Heart right ventricle (tissue), 16 donors: Measurements from ENCODE around the gene C2CD5. TPM values are rescaled to one million over a fixed set of nuclear protein-coding genes. Genes with fewer than 3 reads are reported as not detected.

Source experiments
- ATAC-seq, 8 donors: fragments of 200-7000 bp; cut with Tn5 transposase; one replicate each; pipeline ENCODE4 v1.9.1; 2020; ENCODE audit warnings: mild to moderate bottlenecking in 8 of 8, moderate library complexity in 8 of 8, moderate number of reproducible peaks in 1 of 8
- DNase-seq, 2 donors: peaks; one replicate each; pipeline ENCODE4 v3.0.0-alpha.2; 2020
- H3K27ac ChIP-seq, 10 donors: fragments of 200-600 bp; sonication (generic) in 2 of 10; one replicate each; pipeline versions ENCODE4 v1.5.0 to v1.8.0; 2020 to 2022; ENCODE audit warnings: mild to moderate bottlenecking in 3 of 10
- H3K27me3 ChIP-seq, 7 donors: fragments of 200-600 bp; one replicate each; pipeline ENCODE4 v1.8.0; 2021 to 2022; ENCODE audit warnings: mild to moderate bottlenecking in 2 of 7
- H3K36me3 ChIP-seq, 9 donors: fragments of 200-600 bp; sonication (generic) in 1 of 9; one replicate each; pipeline versions ENCODE4 v1.5.0 to v1.8.0; 2020 to 2022; ENCODE audit warnings: mild to moderate bottlenecking in 2 of 9
- H3K4me1 ChIP-seq, 9 donors: fragments of 200-600 bp; sonication (generic) in 1 of 9; one replicate each; pipeline versions ENCODE4 v1.5.0 to v1.8.0; 2020 to 2022; ENCODE audit warnings: mild to moderate bottlenecking in 4 of 9
- H3K4me3 ChIP-seq, 10 donors: fragments of 200-600 bp; sonication (generic) in 2 of 10; one replicate each; pipeline versions ENCODE4 v1.5.0 to v1.8.0; 2020 to 2022; ENCODE audit warnings: mild to moderate bottlenecking in 7 of 10, moderate library complexity in 2 of 10
- H3K9me3 ChIP-seq, 11 donors: fragments of 200-600 bp in 10 of 11; sonication (generic) in 2 of 11; one replicate each; pipeline versions ENCODE4 v1.5.0 to v1.8.0; 2013 to 2022; ENCODE audit warnings: mild to moderate bottlenecking in 2 of 11, control low read depth in 1 of 11, moderate library complexity in 1 of 11
- WGBS, 2 donors: extraction: QIAGEN DNeasy Blood & Tissue Kit; methylation state at CpG; one replicate each; pipeline ENCODE4 v1.1.7; 2013; ENCODE audit warnings: inconsistent platforms in 1 of 2; 5-methylcytosine and 5-hydroxymethylcytosine counted together
- intact Hi-C, 10 donors: fragments of 100-400 bp; cut with DNase I; formaldehyde crosslinking; loops; one replicate each; pipeline versions ENCODE4 v1.11.1 to v1.14.2; 2022
- polyA plus RNA-seq, 2 donors: library from polyadenylated mRNA; stranded (reverse); fragments of 200-250 nt; gene quantifications; one replicate each; pipeline ENCODE4 v1.2.3, GENCODE V29; 2013
- total RNA-seq, 10 donors: library from RNA; stranded (reverse); fragmentation: NEBNext Ultra II Directional in 3 of 10; extraction: Animal tissue kit (Norgen Biotek cat#: 25700) in 3 of 10; gene quantifications; one replicate each; pipeline versions ENCODE4 v1.2.1 to v1.2.4, GENCODE V29; 2021 to 2023
- TF ChIP-seq, protein P1 (sequence below), 9 donors: fragments of 200-600 bp; sonication (generic) in 2 of 9; IDR thresholded peaks; one replicate each; pipeline versions ENCODE4 v1.5.0 to v1.8.0; 2021 to 2022; ENCODE audit warnings: antibody characterized with exemption in 9 of 9, mild to moderate bottlenecking in 5 of 9, moderate library complexity in 1 of 9
- donor health status: Arrhythmogenic right ventricular cardiomyopathy.
- donor health status: ischemic (EF 13 %, LVEDD 7.1; RV severe dilation, severe dysfunction).
- donor health status: healthy with polysubstance abuse.
- donor health status: DM: no; HTN: yes; CAD: no.
- donor health status: DM: no; HTN: no; CAD: no.
- donor health status: ischemic (EF 25% LVEDD 6.9; RV normal size, moderate dysfunction).
- donor health status: ischemic (EF 25% LVEDD 5.7; RV mildly dilated, moderate dysfunction).
- donor health status: healthy.
- donor health status: DM: yes; HTN: yes; CAD: no.
- donor health status: Ischemic cardiomyopathy.
- donor health status: ischemic (EF 35%, LVEDD 5.7; RV mildly dilated, moderate dysfunction).
- donor health status: nonischemic (EF 11% LVEDD 7.7; RV severe dilation, severe dysfunction).
- donor health status: DM: yes; HTN: yes; CAD: no.
- donor health status: PGD.
- donor health status: ischemic (EF 29% LVEDD 5.4; RV normal size, mild dysfunction).
- donor health status: nonischemic (EF 23%, LVEDD 6.1; RV moderate dilation, normal function).

Gene C2CD5
- total and polyA plus RNA-seq, 12 donors, result 5.0 to 30.2 (median 20.2) TPM

DNA sequence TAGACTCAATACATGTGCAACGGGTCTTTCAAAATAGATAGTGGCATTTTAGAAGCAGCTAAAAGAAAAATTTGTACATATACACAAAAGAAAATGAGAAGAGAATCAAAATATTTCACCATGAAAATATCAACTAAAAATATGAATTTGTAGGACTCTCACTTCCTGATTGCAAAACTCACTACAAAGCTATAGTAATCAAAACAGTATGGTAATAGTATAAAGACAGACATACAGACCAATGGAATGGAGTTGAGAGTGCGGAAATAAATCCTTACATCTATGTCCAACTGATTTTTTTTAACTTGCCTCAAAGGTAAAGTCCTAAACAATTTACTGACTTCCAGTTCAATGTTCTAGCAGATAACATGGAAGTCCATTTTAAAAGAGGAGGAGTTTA is 13.1 kb downstream of the C2CD5 start:
- Histone ChIP-seq H3K36me3 (peaks cover 0 to 73% (median 0%) of the 10 kb centered on the region in 9 donors), H3K27ac (no peak overlapping the region), H3K4me3 (no peak overlapping the region), H3K4me1 (peaks cover 0 to 18% (median 1%) of the 10 kb centered on the region in 9 donors), H3K27me3 (no peaks in the 10 kb centered on the region), H3K9me3 (peaks cover 0 to 9% (median 0%) of the 10 kb centered on the region in 11 donors)
- intact Hi-C loops, result loop anchor here in 1 of 10 donors (5.0 kb wide), 1 partner anchor 101 kb away; no protein-coding TSS in a partner anchor
- ATAC-seq (no peak), DNase-seq (no peak)
- 98 to 99% methylated on average over 2 of the region's 2 CpGs for WGBS, 2 donors
- TF ChIP-seq, protein P1, sequence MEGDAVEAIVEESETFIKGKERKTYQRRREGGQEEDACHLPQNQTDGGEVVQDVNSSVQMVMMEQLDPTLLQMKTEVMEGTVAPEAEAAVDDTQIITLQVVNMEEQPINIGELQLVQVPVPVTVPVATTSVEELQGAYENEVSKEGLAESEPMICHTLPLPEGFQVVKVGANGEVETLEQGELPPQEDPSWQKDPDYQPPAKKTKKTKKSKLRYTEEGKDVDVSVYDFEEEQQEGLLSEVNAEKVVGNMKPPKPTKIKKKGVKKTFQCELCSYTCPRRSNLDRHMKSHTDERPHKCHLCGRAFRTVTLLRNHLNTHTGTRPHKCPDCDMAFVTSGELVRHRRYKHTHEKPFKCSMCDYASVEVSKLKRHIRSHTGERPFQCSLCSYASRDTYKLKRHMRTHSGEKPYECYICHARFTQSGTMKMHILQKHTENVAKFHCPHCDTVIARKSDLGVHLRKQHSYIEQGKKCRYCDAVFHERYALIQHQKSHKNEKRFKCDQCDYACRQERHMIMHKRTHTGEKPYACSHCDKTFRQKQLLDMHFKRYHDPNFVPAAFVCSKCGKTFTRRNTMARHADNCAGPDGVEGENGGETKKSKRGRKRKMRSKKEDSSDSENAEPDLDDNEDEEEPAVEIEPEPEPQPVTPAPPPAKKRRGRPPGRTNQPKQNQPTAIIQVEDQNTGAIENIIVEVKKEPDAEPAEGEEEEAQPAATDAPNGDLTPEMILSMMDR (IDR thresholded peaks at IDR 0.05), result no peak

DNA sequence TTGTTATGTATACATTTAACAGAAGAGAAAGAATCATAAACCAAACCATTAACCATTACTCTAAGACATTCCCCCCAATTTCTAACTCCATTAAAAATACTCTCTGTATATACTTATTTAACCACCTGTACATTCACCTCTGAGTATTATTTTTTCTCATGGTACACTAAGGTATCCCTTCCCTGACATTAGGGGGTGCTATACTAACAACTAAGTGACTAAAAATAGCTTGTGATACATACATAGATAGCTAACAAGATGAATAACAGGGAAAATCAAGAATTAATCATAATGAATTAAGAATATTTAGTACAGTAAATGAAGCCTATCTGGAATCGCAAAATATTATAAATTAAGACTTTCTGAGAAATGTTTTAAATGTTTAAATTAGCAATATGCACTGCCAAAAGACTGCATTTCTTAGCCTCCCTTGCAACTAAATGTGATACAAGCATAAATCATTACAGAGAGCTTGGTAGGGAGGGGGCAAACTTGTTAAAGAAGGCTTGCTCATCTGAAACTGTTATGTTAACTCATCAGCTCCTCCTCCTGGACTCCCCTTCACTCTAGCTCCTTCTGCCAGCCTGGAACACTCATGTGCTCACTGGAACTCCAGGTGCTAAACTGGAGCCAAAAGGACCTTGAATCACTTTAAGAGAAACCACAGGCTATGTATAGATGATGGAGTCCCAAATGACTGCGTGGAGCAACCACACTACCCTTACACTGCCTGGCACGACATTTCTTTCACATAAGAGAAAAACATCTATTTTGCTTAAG is 14.9 kb downstream of the C2CD5 start:
- Histone ChIP-seq H3K27me3 (no peaks in the 10 kb centered on the region), H3K9me3 (peaks cover 0 to 9% (median 0%) of the 10 kb centered on the region in 11 donors), H3K4me3 (no peak overlapping the region), H3K36me3 (peaks cover 0 to 86% (median 9%) of the 10 kb centered on the region in 9 donors), H3K27ac (no peak overlapping the region), H3K4me1 (peaks cover 0 to 11% (median 0%) of the 10 kb centered on the region in 9 donors)
- TF ChIP-seq, protein P1 (IDR thresholded peaks at IDR 0.05), result peak in 8 of 9 donors; percentile 5 to 60 (median 46)
- DNase-seq (no peak), ATAC-seq (peak in 3 of 8 donors; percentile 46 to 59 (median 53))
- 96 to 98% methylated on average over 3 of the region's 3 CpGs for WGBS, 2 donors
- intact Hi-C loops, result loop anchor here in 1 of 10 donors (5.0 kb wide), 1 partner anchor 103 kb away; no protein-coding TSS in a partner anchor

DNA sequence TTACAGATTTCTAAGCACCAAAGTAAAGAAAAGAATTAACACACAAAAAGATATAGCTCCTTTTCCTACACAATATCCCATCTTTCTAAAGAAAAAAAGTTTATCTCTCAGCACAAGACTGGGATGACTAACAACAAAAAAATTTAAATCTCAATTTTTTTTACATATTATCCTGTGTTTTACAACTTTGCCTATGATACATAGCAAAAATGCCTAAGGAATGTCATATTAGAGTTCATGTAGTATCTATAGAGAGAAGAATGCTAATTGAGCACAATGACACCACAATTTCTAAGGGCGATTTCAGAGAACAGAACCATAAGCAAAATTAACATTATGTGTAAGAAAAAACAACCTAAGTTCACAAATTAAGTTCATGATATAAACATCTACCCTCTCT is 16.3 kb downstream of the C2CD5 start:
- WGBS, 2 donors, result 96 to 97% methylated on average over 1 of the region's 1 CpG
- TF ChIP-seq, protein P1 (IDR thresholded peaks at IDR 0.05), result no peak
- H3K36me3 ChIP-seq, result peaks cover 0 to 88% (median 13%) of the 10 kb centered on the region in 9 donors
- intact Hi-C loops, result no loop called here
- H3K9me3 ChIP-seq, result peaks cover 0 to 9% (median 0%) of the 10 kb centered on the region in 11 donors
- H3K4me1 ChIP-seq, result peaks cover 0 to 11% (median 0%) of the 10 kb centered on the region in 9 donors
- no peak for ATAC-seq
- H3K4me3 ChIP-seq, result no peak overlapping the region
- no peak overlapping the region for H3K27ac ChIP-seq
- no peak for DNase-seq
- H3K27me3 ChIP-seq, result no peaks in the 10 kb centered on the region

DNA sequence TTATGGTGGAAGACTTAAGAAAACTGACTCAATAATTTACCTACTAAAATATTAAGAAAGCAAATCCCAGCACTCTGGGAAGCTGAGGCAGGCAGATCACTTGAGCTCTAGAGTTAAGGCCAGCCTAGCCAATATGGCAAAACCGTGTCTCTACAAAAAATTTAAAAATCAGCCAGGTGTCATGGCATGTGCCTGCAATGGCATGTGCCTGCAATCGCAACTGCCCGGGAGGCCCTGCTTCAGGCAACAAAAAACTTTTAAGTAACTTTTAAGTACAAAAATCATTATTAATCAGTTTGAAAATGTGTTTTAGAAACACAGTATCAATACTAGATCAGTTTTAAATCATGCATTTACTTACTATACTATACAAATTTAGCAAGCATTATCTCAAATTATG is 17.5 kb downstream of the C2CD5 start:
- 91 to 94% methylated on average over 3 of the region's 3 CpGs for WGBS, 2 donors
- intact Hi-C loops, result no loop called here
- ATAC-seq (no peak), DNase-seq (no peak)
- TF ChIP-seq, protein P1 (IDR thresholded peaks at IDR 0.05), result no peak
- H3K27me3 ChIP-seq, result no peaks in the 10 kb centered on the region
- peaks cover 0 to 9% (median 0%) of the 10 kb centered on the region in 11 donors for H3K9me3 ChIP-seq
- H3K27ac ChIP-seq, result no peak overlapping the region
- H3K4me1 ChIP-seq, result peaks cover 0 to 5% (median 0%) of the 10 kb centered on the region in 9 donors
- peaks cover 0 to 88% (median 13%) of the 10 kb centered on the region in 9 donors for H3K36me3 ChIP-seq
- H3K4me3 ChIP-seq, result no peak overlapping the region
